HepG2 (cell line): ENCODE measurements around the gene PRAC1. TPM values are rescaled to one million over a fixed set of nuclear protein-coding genes. Genes with fewer than 3 reads are reported as not detected.

ENCODE experiments used
- ATAC-seq: fragments of 200-7000 bp; cut with Tn5 transposase; 3 replicates; pipeline ENCODE4 v1.9.1; 2020; ENCODE audit warnings: mild to moderate bottlenecking, moderate library complexity
- BruUV-seq: library from RNA; stranded (reverse); fragments of 400-500 nt; replicated peaks from 2 replicates; lab custom pipeline; 2021; lab: Mats Ljungman, UMichigan
- CTCF ChIA-PET: fragments of 300-600 bp; formaldehyde crosslinking; extraction: SDS; loops from one replicate; lab custom pipeline; 2021; ENCODE audit warnings: low total read pairs, inconsistent platforms, low intra/inter-chr PET ratio; lab: Yijun Ruan, JAX
- POLR2A ChIA-PET: fragments of 350-600 bp; sonication (Branson Sonifier 250); formaldehyde crosslinking; loops from one replicate; lab custom pipeline; 2020; ENCODE audit warnings: antibody characterized with exemption, inconsistent platforms; lab: Yijun Ruan, JAX
- DNase-seq: peaks from one replicate; pipeline ENCODE4 v3.0.0-alpha.2; 2015; ENCODE audit warnings: low spot score
- FAIRE-seq: peaks from 3 replicates; lab custom pipeline; 2011; peaks lifted over from hg19 to GRCh38; lab: Jason Lieb, UNC
- H2AFZ ChIP-seq: one replicate; pipeline ENCODE4 v1.6.1; 2011; ENCODE audit warnings: low read length, inconsistent platforms
- H3K27ac ChIP-seq: fragments of 300-600 bp; 3 replicates; pipeline ENCODE4 v1.8.0; 2011; ENCODE audit warnings: mixed run types, mild to moderate bottlenecking, mixed read lengths, low read length, inconsistent platforms; ENCODE audit not compliant: insufficient read depth; ENCODE audit errors: extremely low read length
- H3K27me3 ChIP-seq, 2 experiments: fragments of 200-600 bp in 1 of 2; 2 replicates in 1 of 2; 3 replicates in 1 of 2; pipeline versions ENCODE4 v1.6.0 to v1.8.0; 2011; ENCODE audit warnings: low read length in 2 of 2, mild to moderate bottlenecking in 2 of 2, moderate library complexity in 2 of 2, inconsistent platforms in 1 of 2; ENCODE audit not compliant: insufficient read depth in 2 of 2, control insufficient read depth in 1 of 2
- H3K36me3 ChIP-seq, 2 experiments: fragments of 200-600 bp in 1 of 2; replicated peaks in 1 of 2; 2 replicates in 1 of 2; 3 replicates in 1 of 2; pipeline versions ENCODE4 v1.5.1 to v1.8.0; 2011; ENCODE audit warnings: low read length in 2 of 2, inconsistent platforms in 1 of 2; ENCODE audit not compliant: insufficient read depth in 2 of 2, control insufficient read depth in 1 of 2
- H3K4me1 ChIP-seq: 2 replicates; pipeline ENCODE4 v1.5.1; 2012; ENCODE audit warnings: low read length, inconsistent platforms; ENCODE audit not compliant: insufficient read depth
- H3K4me2 ChIP-seq: 2 replicates; pipeline ENCODE4 v1.6.0; 2011; ENCODE audit warnings: low read depth, low read length, inconsistent platforms
- H3K4me3 ChIP-seq, 3 experiments: fragments of 200-600 bp in 1 of 3; sonication (generic), shearing (Covaris generic) in 1 of 3; replicated peaks in 1 of 3; 2 replicates each; pipeline ENCODE4 v1.5.1; 2011 to 2016; ENCODE audit warnings: low read length in 3 of 3, inconsistent platforms in 2 of 3, low read depth in 2 of 3, mild to moderate bottlenecking in 2 of 3, control low read depth in 1 of 3, mixed read lengths in 1 of 3; ENCODE audit not compliant: insufficient read depth in 1 of 3
- H3K79me2 ChIP-seq: one replicate; pipeline ENCODE4 v1.6.1; 2011; ENCODE audit warnings: low read length, inconsistent platforms; ENCODE audit not compliant: insufficient read depth
- H3K9ac ChIP-seq: 2 replicates; pipeline ENCODE4 v1.6.0; 2011; ENCODE audit warnings: mild to moderate bottlenecking, low read depth, low read length, inconsistent platforms; ENCODE audit not compliant: insufficient read depth
- H3K9me3 ChIP-seq: 2 replicates; pipeline ENCODE4 v1.5.1; 2012; ENCODE audit warnings: mild to moderate bottlenecking, low read length
- H4K20me1 ChIP-seq: 2 replicates; pipeline ENCODE4 v1.6.0; 2011; ENCODE audit warnings: inconsistent platforms, mild to moderate bottlenecking, low read length, moderate library complexity; ENCODE audit not compliant: insufficient read depth
- CBX5 ChIP-seq: sonication (generic); formaldehyde crosslinking; IDR thresholded peaks from 2 replicates; pipeline ENCODE4 v1.4.0; 2020; ENCODE audit warnings: missing genetic modification reagents, borderline replicate concordance
- ERF ChIP-seq: IDR thresholded peaks from 2 replicates; pipeline ENCODE4 v1.6.1; 2018; ENCODE audit warnings: missing biosample characterization, missing genetic modification reagents
- HINFP ChIP-seq: sonication (generic); formaldehyde crosslinking; IDR thresholded peaks from 2 replicates; pipeline ENCODE4 v1.4.0; 2020; ENCODE audit warnings: low read depth, mild to moderate bottlenecking, missing genetic modification reagents
- LBX2 ChIP-seq: sonication (generic); formaldehyde crosslinking; IDR thresholded peaks from 2 replicates; pipeline ENCODE4 v1.5.0; 2020; ENCODE audit warnings: missing genetic modification reagents, mild to moderate bottlenecking, borderline replicate concordance
- MXD3 ChIP-seq: IDR thresholded peaks from 2 replicates; pipeline ENCODE4 v1.6.1; 2016; ENCODE audit warnings: mild to moderate bottlenecking, missing biosample characterization, missing genetic modification reagents
- PITX1 ChIP-seq: sonication (generic); formaldehyde crosslinking; IDR thresholded peaks from 2 replicates; pipeline ENCODE4 v1.5.1; 2020; ENCODE audit warnings: mild to moderate bottlenecking, missing genetic modification reagents
- PPARG ChIP-seq: conservative IDR thresholded peaks from 2 replicates; pipeline ENCODE4 v1.6.1; 2016; ENCODE audit warnings: missing biosample characterization, missing genetic modification reagents
- RCOR2 ChIP-seq: IDR thresholded peaks from 2 replicates; pipeline ENCODE4 v1.6.1; 2016; ENCODE audit warnings: missing biosample characterization, missing genetic modification reagents
- RNF219 ChIP-seq: sonication (generic); formaldehyde crosslinking; IDR thresholded peaks from 2 replicates; pipeline ENCODE4 v1.5.0; 2020; ENCODE audit warnings: mild to moderate bottlenecking, missing genetic modification reagents
- SPEN ChIP-seq: sonication (generic); formaldehyde crosslinking; IDR thresholded peaks from 2 replicates; pipeline ENCODE4 v1.5.1; 2020; ENCODE audit warnings: low read depth, mild to moderate bottlenecking, missing genetic modification reagents
- YY1 ChIP-seq: IDR thresholded peaks from 2 replicates; pipeline ENCODE4 v1.6.1; 2011; ENCODE audit warnings: low read length, low read depth, moderate library complexity, mild to moderate bottlenecking; ENCODE audit not compliant: insufficient read depth, insufficient replicate concordance
- ZFP91 ChIP-seq: sonication (generic); formaldehyde crosslinking; IDR thresholded peaks from 2 replicates; pipeline ENCODE4 v1.9.0; 2022; ENCODE audit warnings: missing genetic modification reagents, mild to moderate bottlenecking, borderline replicate concordance
- ZNF501 ChIP-seq: sonication (generic); formaldehyde crosslinking; IDR thresholded peaks from 2 replicates; pipeline ENCODE4 v1.5.1; 2020; ENCODE audit warnings: mild to moderate bottlenecking, moderate library complexity, missing genetic modification reagents
- ZNF580 ChIP-seq: IDR thresholded peaks from 2 replicates; pipeline ENCODE4 v1.6.1; 2016; ENCODE audit warnings: low read depth, borderline replicate concordance
- ZNF605 ChIP-seq: sonication (generic); formaldehyde crosslinking; IDR thresholded peaks from 2 replicates; pipeline ENCODE4 v1.8.0; 2022; ENCODE audit warnings: mild to moderate bottlenecking, missing genetic modification reagents
- WGBS: methylation state at CpG from one replicate; pipeline ENCODE4 v1.1.6; 2017; ENCODE audit warnings: low lambda C conversion rate; 5-methylcytosine and 5-hydroxymethylcytosine counted together
- in situ Hi-C: cut with HindIII; loops from 2 replicates; pipeline ENCODE4 v1.10.0; 2017; ENCODE audit warnings: low pct_unique_long_range_greater_than_20kb; ENCODE audit not compliant: extremely low pct_ligation_motif_present
- intact Hi-C: fragments of 100-400 bp; cut with micrococcal nuclease; formaldehyde crosslinking; loops from one replicate; pipeline ENCODE4 v1.10.0; 2022; ENCODE audit not compliant: unreplicated experiment
- polyA plus RNA-seq, 8 experiments: library from polyadenylated mRNA; depleted of rRNA in 3 of 8; stranded (reverse) in 7 of 8; unstranded in 1 of 8; fragments of >200 nt; fragmentation: Illumina TruSeq in 4 of 8; extraction: Trizol in 4 of 8; gene quantifications; 2 replicates each; pipeline versions ENCODE4 v1.2.1 to v1.2.3, GENCODE V29; 2011 to 2016; ENCODE audit warnings: low read depth in 4 of 8, missing spikeins in 1 of 8, mixed read lengths in 1 of 8; ENCODE audit not compliant: insufficient read depth in 1 of 8
- total RNA-seq, 5 experiments: library from RNA; depleted of rRNA; stranded (reverse); fragments of >200 nt; fragmentation: Illumina TruSeq; extraction: Trizol; gene quantifications; 2 replicates each; pipeline ENCODE4 v1.2.3, GENCODE V29; 2016; ENCODE audit warnings: low read depth in 1 of 5

PRAC1 gene
- total and polyA plus RNA-seq, 2 of the 13 experiments (the other 11 are each of a cell fraction or from before 2014, with no cell fraction given): not detected

- Histone ChIP-seq H3K27ac (no peak overlapping the region), H3K79me2 (no peaks in the 10 kb centered on the region), H4K20me1 (no peaks in the 10 kb centered on the region), H3K9ac (no peak overlapping the region), H3K9me3 (no peaks in the 10 kb centered on the region), H3K36me3 (no peaks in the 10 kb centered on the region), H3K4me1 (0 out of 2 replicates have a peak, but pooled peaks cover 9% of the 10 kb centered on the region), H3K27me3 (peaks cover 0 to 26% of the 10 kb centered on the region in 2 experiments; a peak in 3 of 5 replicates), H2AFZ (no peak overlapping the region), H3K4me3 (peak overlapping the region in 1 of 3 experiments; percentile 51; a peak in 1 of 6 replicates), H3K4me2 (peak overlapping the region; percentile 58)
- BruUV-seq: no TSS peak
- ATAC-seq (peak; percentile 98), FAIRE-seq (peak; percentile 44), DNase-seq (peak; percentile 48)
- ChIA-PET CTCF (interaction anchor here (1.2 to 2.9 kb wide), 4 partner anchors 113 to 206 kb away, joined by 3 to 30 read pairs (median 14); no protein-coding TSS in a partner anchor), POLR2A (interaction anchor here (0.6 to 1.5 kb wide), 4 partner anchors 121 to 214 kb away, joined by 3 to 5 read pairs (median 4); partner anchors contain the start of gene ATP5MC1)
- in situ Hi-C loops: no loop called here
- intact Hi-C loops: loop anchor here (1.0 to 5.0 kb wide), 3 partner anchors 112 to 201 kb away; no protein-coding TSS in a partner anchor
- WGBS: 6% methylated on average over 24 of the region's 41 CpGs
- TF ChIP-seq ZNF501 (CRISPR knock-in tag): peak; percentile 83
- peak; percentile 69; the same call in 1 of the 2 replicates for TF ChIP-seq ZNF580 (CRISPR knock-in tag)
- TF ChIP-seq YY1: peak; percentile 57
- 0 out of 2 replicates have a peak, but pooled peaks have one; percentile 36 for TF ChIP-seq LBX2 (CRISPR knock-in tag)
- TF ChIP-seq HINFP (CRISPR knock-in tag): no peak
- TF ChIP-seq ERF (CRISPR knock-in tag): peak; percentile 41; the same call in 1 of the 2 replicates
- no peak for TF ChIP-seq RNF219 (CRISPR knock-in tag)
- peak; percentile 21; the same call in 1 of the 2 replicates for TF ChIP-seq SPEN (CRISPR knock-in tag)
- 0 out of 2 replicates have a peak, but pooled peaks have one; percentile 11 for TF ChIP-seq CBX5
- peak; percentile 77 for TF ChIP-seq ZFP91
- peak; percentile 38; the same call in 1 of the 2 replicates for TF ChIP-seq MXD3 (CRISPR knock-in tag)
- 0 out of 2 replicates have a peak, but pooled peaks have one; percentile 28 for TF ChIP-seq PITX1 (CRISPR knock-in tag)
- TF ChIP-seq PPARG (CRISPR knock-in tag): no peak
- TF ChIP-seq RCOR2: no peak
- peak; percentile 57; the same call in 1 of the 2 replicates for TF ChIP-seq ZNF605 (CRISPR knock-in tag)
Measured at GRCh38 chr17:48678141-48678971, 44.0 kb downstream of the PRAC1 start.
